Sigmoid colon (tissue), 7 donors: ENCODE measurements around the gene DHRS4. TPM values are rescaled to one million over a fixed set of nuclear protein-coding genes. Genes with fewer than 3 reads are reported as not detected.
"Not testable (repeated sequence)": the region's sequence is repeated elsewhere in the genome, so short reads cannot be mapped to it uniquely, and the experiment has no call there.

Source experiments
- DNase-seq: peaks from one replicate; pipeline ENCODE4 v3.0.0-alpha.2; 2019
- H3K27ac ChIP-seq, 4 donors: fragments of 200-600 bp; sonication (generic); one replicate each; pipeline ENCODE4 v1.5.1; 2016 to 2019; ENCODE audit warnings: mild to moderate bottlenecking in 1 of 4
- H3K27me3 ChIP-seq, 3 donors: fragments of 200-600 bp; sonication (generic); one replicate each; pipeline ENCODE4 v1.5.1; 2019; ENCODE audit warnings: mild to moderate bottlenecking in 1 of 3
- H3K36me3 ChIP-seq, 4 donors: fragments of 200-600 bp; sonication (generic); one replicate each; pipeline ENCODE4 v1.5.1; 2016 to 2019
- H3K4me1 ChIP-seq, 4 donors: fragments of 200-600 bp; sonication (generic); one replicate each; pipeline ENCODE4 v1.5.1; 2017 to 2019
- H3K4me3 ChIP-seq, 4 donors: fragments of 200-600 bp; sonication (generic); one replicate each; pipeline ENCODE4 v1.5.1; 2017 to 2019; ENCODE audit warnings: mild to moderate bottlenecking in 2 of 4, moderate library complexity in 1 of 4
- H3K9me3 ChIP-seq, 4 donors: fragments of 200-600 bp in 3 of 4; sonication (generic) in 3 of 4; one replicate each; pipeline versions ENCODE4 v1.5.1 to v1.6.1; 2013 to 2019
- POLR2A ChIP-seq, 2 donors: fragments of 450-650 bp; IDR thresholded peaks; one replicate each; pipeline ENCODE4 v1.6.1; 2016; ENCODE audit warnings: antibody characterized with exemption in 2 of 2, mild to moderate bottlenecking in 2 of 2, moderate library complexity in 2 of 2
- POLR2AphosphoS5 ChIP-seq, 4 donors: sonication (generic); formaldehyde crosslinking; IDR thresholded peaks; one replicate each; pipeline ENCODE4 v1.6.1; 2017; ENCODE audit warnings: antibody characterized with exemption in 4 of 4
- WGBS, 2 donors: extraction: QIAGEN DNeasy Blood & Tissue Kit; methylation state at CpG; one replicate each; pipeline ENCODE4 v1.1.7; 2013; 5-methylcytosine and 5-hydroxymethylcytosine counted together
- intact Hi-C: fragments of 100-400 bp; cut with DNase I; formaldehyde crosslinking; loops from one replicate; pipeline ENCODE4 v1.15.1; 2023
- polyA plus RNA-seq, 3 donors: library from polyadenylated mRNA; stranded (reverse); fragments of 200-250 nt; gene quantifications; one replicate each; pipeline ENCODE4 v1.2.3, GENCODE V29; 2013
- total RNA-seq, 4 donors: library from RNA; depleted of rRNA; stranded (reverse); fragments of >200 nt; gene quantifications; one replicate each; pipeline ENCODE4 v1.1.0, GENCODE V29; 2016
- donor health status: healthy with polysubstance abuse.
- donor health status: Bipolar disorder and iron deficiency.
- donor health status: healthy.

DHRS4 gene
- total and polyA plus RNA-seq, 7 donors: 23.8 to 87.1 (median 52.4) TPM

- H3K36me3 ChIP-seq, H3K9me3 ChIP-seq, H3K4me1 ChIP-seq, intact Hi-C loops, H3K27me3 ChIP-seq, DNase-seq: not testable (repeated sequence)
- H3K27ac ChIP-seq: peak overlapping the region in 1 of 4 donors; percentile 63
- WGBS, 2 donors: 74 to 82% methylated on average over 15 of the region's 15 CpGs
- peak overlapping the region in 2 of 4 donors; percentile 45 to 52 for H3K4me3 ChIP-seq
Observed at GRCh38 chr14:23970283-23970659, 16.7 kb downstream of the DHRS4 start.

- 54 to 85% methylated on average over 8 of the region's 8 CpGs for WGBS, 2 donors
- H3K4me3 ChIP-seq, intact Hi-C loops: not testable (repeated sequence)
Observed at GRCh38 chr14:23973178-23973577, 19.6 kb downstream of the DHRS4 start.

DNA sequence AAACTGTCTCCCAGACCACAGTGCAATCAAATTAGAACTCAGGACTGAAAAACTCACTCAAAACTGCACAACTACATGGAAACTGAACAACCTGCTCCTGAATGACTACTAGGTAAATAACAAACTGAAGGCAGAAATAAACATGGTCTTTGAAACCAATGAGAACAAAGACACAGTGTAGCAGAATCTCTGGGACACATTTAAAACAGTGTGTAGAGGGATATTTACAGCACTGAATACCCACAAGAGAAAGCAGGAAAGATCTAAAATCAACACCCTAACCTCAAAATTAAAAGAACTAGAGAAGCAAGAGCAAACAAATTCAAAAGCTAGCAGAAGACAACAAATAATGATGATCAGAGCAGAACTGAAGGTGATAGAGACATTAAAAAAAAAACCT is 20.5 kb downstream of the DHRS4 start:
- H3K9me3 ChIP-seq, H3K27me3 ChIP-seq, H3K36me3 ChIP-seq, H3K4me3 ChIP-seq, H3K4me1 ChIP-seq, H3K27ac ChIP-seq, DNase-seq, intact Hi-C loops: not testable (repeated sequence)

More at GRCh38 chr14:23973178-23973577, 19.6 kb downstream of the DHRS4 start:
- not testable (repeated sequence) for H3K9me3 ChIP-seq, H3K27ac ChIP-seq, DNase-seq, H3K27me3 ChIP-seq, H3K4me1 ChIP-seq, H3K36me3 ChIP-seq

DNA sequence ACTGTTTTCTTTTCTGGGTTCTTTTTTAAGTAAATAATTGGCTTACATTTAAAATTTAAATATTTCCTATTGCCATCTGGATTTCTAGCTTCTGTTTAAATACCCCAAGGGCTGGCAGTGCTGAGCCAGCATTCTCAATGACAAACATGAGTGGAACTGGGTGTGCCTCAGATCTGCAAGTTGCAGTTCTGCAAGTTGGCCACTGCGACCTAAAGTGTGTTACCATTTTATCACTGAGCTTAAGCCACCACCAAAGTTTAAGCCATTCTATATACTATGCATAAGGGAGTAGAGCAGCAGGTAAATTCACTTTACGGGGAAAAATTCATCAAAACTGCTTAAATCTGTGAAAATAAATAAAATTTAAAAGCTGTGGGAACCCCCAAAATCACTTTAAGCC is 23.6 kb downstream of the DHRS4 start:
- H3K4me3 ChIP-seq, H3K9me3 ChIP-seq, intact Hi-C loops, H3K4me1 ChIP-seq, H3K27ac ChIP-seq, H3K36me3 ChIP-seq, H3K27me3 ChIP-seq, DNase-seq: not testable (repeated sequence)
- 52 to 75% methylated on average over 2 of the region's 2 CpGs for WGBS, 2 donors

GRCh38 chr14:23981951-23982813 is 28.6 kb downstream of the DHRS4 start:
- 36 to 76% methylated on average over 10 of the region's 10 CpGs for WGBS, 2 donors
- H3K27me3 ChIP-seq, H3K27ac ChIP-seq, H3K4me1 ChIP-seq, H3K4me3 ChIP-seq, H3K9me3 ChIP-seq, H3K36me3 ChIP-seq, DNase-seq: not testable (repeated sequence)
- intact Hi-C loops: loop anchor here (10.0 kb wide), 1 partner anchor 113 kb away; the partner anchor contains the start of gene PCK2

- intact Hi-C loops: loop anchor here (5.0 to 10.0 kb wide), 2 partner anchors 52 to 110 kb away; partner anchors contain the start of gene PCK2
- peak overlapping the region in 1 of 4 donors; percentile 64 for H3K27ac ChIP-seq
- no peak for DNase-seq
- TF ChIP-seq POLR2A (IDR thresholded peaks at IDR 0.05) (no peak), POLR2AphosphoS5 (IDR thresholded peaks at IDR 0.05) (peak in 2 of 4 donors; percentile 28 to 40)
- 48 to 69% methylated on average over 4 of the region's 4 CpGs for WGBS, 2 donors
- H3K4me3 ChIP-seq: no peak overlapping the region
- no peaks in the 10 kb centered on the region for H3K36me3 ChIP-seq
- H3K27me3 ChIP-seq: no peaks in the 10 kb centered on the region
- H3K4me1 ChIP-seq: peaks cover 0 to 13% (median 4%) of the 10 kb centered on the region in 4 donors
- no peaks in the 10 kb centered on the region for H3K9me3 ChIP-seq
Observed at GRCh38 chr14:23984891-23985602, 31.5 kb downstream of the DHRS4 start.

DNA sequence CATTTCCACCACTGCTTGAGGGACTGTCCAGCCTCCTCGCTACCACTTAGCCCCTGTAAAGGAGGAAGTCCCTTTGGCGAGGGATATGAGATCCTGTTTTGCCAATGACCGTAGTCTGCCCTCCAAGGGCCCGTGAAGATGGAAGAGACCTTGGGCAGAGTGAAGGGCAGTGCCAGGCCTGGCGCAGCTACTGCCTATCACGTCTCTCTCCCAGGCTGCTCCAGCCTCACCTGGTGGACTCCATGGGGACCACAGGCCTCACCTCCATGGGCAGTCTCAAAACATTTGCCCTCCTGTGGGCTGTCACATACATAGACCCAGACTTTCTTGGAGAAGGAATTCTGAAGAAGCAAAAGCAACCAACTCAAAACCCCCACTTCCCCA is 34.6 kb downstream of the DHRS4 start:
- not testable (repeated sequence) for H3K9me3 ChIP-seq, H3K36me3 ChIP-seq, DNase-seq, H3K27me3 ChIP-seq
- intact Hi-C loops: loop anchor here (5.0 to 10.0 kb wide), 2 partner anchors 49 to 107 kb away; partner anchors contain the start of gene PCK2
- H3K4me1 ChIP-seq: peaks cover 0 to 15% (median 4%) of the 10 kb centered on the region in 4 donors
- WGBS, 2 donors: 47 to 68% methylated on average over 6 of the region's 6 CpGs
- H3K4me3 ChIP-seq: peak overlapping the region in 3 of 4 donors; percentile 17 to 49 (median 23)
- peak overlapping the region in 3 of 4 donors; percentile 57 to 70 (median 65) for H3K27ac ChIP-seq

DNA sequence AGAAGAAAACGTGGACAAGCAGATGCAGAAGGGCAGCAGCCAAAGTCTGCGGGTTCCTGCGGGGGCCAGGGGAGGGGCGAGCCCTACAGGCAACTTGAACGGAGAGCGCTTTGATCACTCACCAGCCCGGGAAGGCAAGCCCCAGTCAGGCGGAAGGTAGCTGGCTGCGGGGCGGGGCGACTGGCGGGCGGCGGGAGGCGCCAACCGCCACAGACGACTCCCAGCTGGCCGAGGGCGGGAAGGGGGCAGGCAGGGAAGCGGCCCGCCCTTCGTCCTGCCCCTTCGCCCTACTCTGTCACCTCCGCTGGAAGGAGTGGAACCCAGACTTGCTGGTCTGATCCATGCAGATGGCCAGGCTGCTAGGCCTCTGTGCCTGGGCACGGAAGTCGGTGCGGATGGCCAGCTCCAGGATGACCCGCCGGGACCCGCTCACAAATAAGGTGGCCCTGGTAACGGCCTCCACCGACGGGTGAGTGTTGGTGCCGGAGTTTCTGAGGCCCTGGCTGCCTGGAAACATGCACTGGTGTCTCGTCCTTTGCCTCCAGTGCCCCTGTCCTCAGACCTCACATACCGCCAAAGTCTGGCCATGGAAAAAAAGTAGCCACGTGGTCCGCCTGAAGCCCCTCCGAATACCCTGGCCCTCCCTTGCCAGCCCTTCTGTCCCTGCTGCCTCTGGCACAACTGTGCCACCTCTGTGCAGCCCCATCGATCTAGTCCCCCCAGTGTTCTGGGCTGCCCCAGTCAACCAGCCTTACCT is 35.2 kb downstream of the DHRS4 start, which contains the start of gene DHRS4L2:
TSS of gene DHRS4L2 (plus strand) at position 323 of the 757 bp plus-strand sequence. CDS start at position 342, 19 bp downstream.
- intact Hi-C loops: loop anchor here (5.0 to 10.0 kb wide), 2 partner anchors 49 to 106 kb away; partner anchors contain the start of gene PCK2
- Histone ChIP-seq H3K27ac (peak within 1 kb of the TSS; percentile 27 to 70 (median 61)), H3K4me1 (peaks cover 0 to 15% (median 4%) of the 10 kb centered on the region in 4 donors), H3K4me3 (peak within 1 kb of the TSS; percentile 17 to 49 (median 24))
- not testable (repeated sequence) for H3K36me3 ChIP-seq, H3K9me3 ChIP-seq, H3K27me3 ChIP-seq
- peak in 2 of 4 donors; percentile 5 to 31 for TF ChIP-seq POLR2AphosphoS5 (IDR thresholded peaks at IDR 0.05)
- peak; percentile 92 for DNase-seq
- 2 to 7% methylated on average over 40 of the region's 40 CpGs for WGBS, 2 donors

- H3K27ac ChIP-seq: not testable (repeated sequence)
- intact Hi-C loops: loop anchor here (5.0 to 10.0 kb wide), 2 partner anchors 47 to 105 kb away; partner anchors contain the start of gene PCK2
Observed at GRCh38 chr14:23989734-23990445, 36.3 kb downstream of the DHRS4 start.

DNA sequence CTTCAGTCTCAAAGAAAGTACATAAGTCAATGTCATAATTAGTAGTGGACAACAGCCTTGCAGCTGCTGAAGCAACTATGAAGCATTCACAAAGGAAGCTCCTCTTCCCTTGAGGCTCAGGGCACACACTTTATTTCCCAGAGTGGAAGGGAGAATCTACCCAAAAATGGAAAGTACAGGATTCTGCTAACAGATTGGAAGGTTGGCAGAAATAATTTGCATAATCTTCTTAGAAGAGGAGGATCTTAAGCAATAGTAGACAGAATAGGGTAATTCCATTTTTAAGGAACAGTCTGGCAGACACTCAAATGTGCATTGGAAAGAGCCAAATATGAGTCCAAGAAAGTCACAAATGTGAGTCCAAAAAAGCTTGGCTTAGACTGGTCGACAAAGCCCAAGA is 37.4 kb downstream of the DHRS4 start:
- H3K9me3 ChIP-seq, H3K36me3 ChIP-seq, H3K27ac ChIP-seq, H3K27me3 ChIP-seq, H3K4me3 ChIP-seq, intact Hi-C loops, DNase-seq: not testable (repeated sequence)
- H3K4me1 ChIP-seq: peaks cover 0 to 15% (median 4%) of the 10 kb centered on the region in 4 donors
- 79 to 88% methylated on average over 1 of the region's 1 CpG for WGBS, 2 donors

More at GRCh38 chr14:23989734-23990445, 36.3 kb downstream of the DHRS4 start:
- not testable (repeated sequence) for H3K36me3 ChIP-seq, H3K9me3 ChIP-seq, H3K27me3 ChIP-seq, H3K4me3 ChIP-seq
- 38 to 72% methylated on average over 21 of the region's 21 CpGs for WGBS, 2 donors
- DNase-seq: peak; percentile 68
- peaks cover 0 to 15% (median 4%) of the 10 kb centered on the region in 4 donors for H3K4me1 ChIP-seq

GRCh38 chr14:23993042-23993441 is 39.5 kb downstream of the DHRS4 start:
- H3K27ac ChIP-seq, H3K4me3 ChIP-seq, H3K27me3 ChIP-seq, H3K9me3 ChIP-seq, intact Hi-C loops, H3K36me3 ChIP-seq, DNase-seq: not testable (repeated sequence)
- H3K4me1 ChIP-seq: peaks cover 0 to 15% (median 4%) of the 10 kb centered on the region in 4 donors
- WGBS, 2 donors: 67 to 90% methylated on average over 3 of the region's 3 CpGs
